Measurements from ENCODE around the gene SEZ6L2. TPM values are rescaled to one million over a fixed set of nuclear protein-coding genes. Genes with fewer than 3 reads are reported as not detected.
"Not testable (repeated sequence)": the region's sequence is repeated elsewhere in the genome, so short reads cannot be mapped to it uniquely, and the experiment has no call there.

Gene SEZ6L2
- under 1 TPM; 0.35 to 0.45 TPM for polyA plus RNA-seq

DNA sequence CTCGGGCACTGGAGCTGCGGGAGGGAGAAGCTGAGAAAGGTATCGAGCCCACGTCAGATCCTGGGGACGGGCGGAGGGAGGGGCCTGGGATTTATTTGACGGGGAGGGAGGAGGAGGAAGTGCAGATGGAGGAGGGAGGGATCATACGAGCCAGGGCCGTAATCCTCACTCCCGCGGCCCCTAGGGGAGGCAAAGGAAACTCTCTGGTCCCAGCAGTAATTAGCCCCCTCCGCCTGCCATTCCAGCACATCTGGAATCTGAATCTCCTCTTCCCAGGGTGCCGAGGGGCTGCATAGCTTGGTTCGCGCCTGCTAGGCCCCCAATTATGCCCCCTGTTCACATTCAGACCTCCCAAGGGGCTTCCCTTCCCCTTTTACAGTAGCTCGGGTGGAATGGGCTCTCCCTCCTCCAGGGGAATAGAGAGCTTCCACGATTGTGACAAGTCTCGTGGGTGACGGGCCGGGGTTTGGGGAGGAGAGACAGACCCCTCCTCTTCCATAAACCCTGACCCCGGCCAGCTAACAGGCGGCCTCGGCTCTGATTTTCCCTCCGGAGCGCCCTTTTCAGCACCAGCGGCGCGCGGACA, at the start of gene SEZ6L2:
TSS of gene SEZ6L2 (minus strand) at position 35 of the 586 bp plus-strand sequence. CDS start 531 bp downstream, outside the sequence.
- Histone ChIP-seq H3K4me3 (ENCODE audit: low read depth in 1 of 2, low read length in 2 of 2) (peak within 1 kb of the TSS; percentile 48 to 51), H3K9me3 (ENCODE audit: control insufficient read depth in 2 of 2, insufficient read depth in 1 of 2, low read depth in 1 of 2, low read length in 1 of 2) (no peaks in the 10 kb centered on the region), H3K4me1 (ENCODE audit: control insufficient read depth in 2 of 2, insufficient read depth in 2 of 2, low read length in 1 of 2) (peaks cover 7% of the 10 kb centered on the region in 2 donors), H3K27ac (ENCODE audit: low read depth in 2 of 2, low read length in 1 of 2) (no peak within 1 kb of the TSS), H3K36me3 (ENCODE audit: control insufficient read depth in 2 of 2, insufficient read depth in 2 of 2, low read length in 1 of 2) (no peaks in the 10 kb centered on the region), H3K27me3 (ENCODE audit: control insufficient read depth in 1 of 2, insufficient read depth in 2 of 2, low read length in 2 of 2) (peaks cover 0 to 8% of the 10 kb centered on the region in 2 donors)
- WGBS, 2 donors, result 0 to 2% methylated on average over 29 of the region's 29 CpGs

DNA sequence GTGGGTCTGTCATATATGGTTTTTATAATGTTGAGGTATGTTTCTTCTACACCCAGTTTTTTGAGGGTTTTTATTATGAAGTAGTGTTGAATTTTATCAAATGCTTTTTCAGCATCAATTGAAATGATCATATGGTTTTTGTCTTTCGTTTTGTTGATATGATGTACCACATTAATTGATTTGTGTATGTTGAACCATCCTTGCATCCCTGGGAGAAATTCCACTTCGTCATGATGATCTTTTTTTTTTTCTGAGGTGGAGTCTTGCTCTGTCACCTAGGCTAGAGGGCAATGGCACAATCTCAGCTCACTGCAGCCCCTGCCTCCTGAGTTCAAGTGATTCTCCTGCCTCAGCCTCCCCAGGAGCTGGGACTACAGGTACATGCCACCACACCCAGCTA, 48.5 kb upstream of the SEZ6L2 start:
- Histone ChIP-seq H3K27me3 (ENCODE audit: control insufficient read depth in 1 of 2, insufficient read depth in 2 of 2, low read length in 2 of 2) (no peaks in the 10 kb centered on the region), H3K27ac (ENCODE audit: low read depth in 2 of 2, low read length in 1 of 2) (no peak overlapping the region), H3K4me3 (ENCODE audit: low read depth in 1 of 2, low read length in 2 of 2) (no peak overlapping the region), H3K4me1 (ENCODE audit: control insufficient read depth in 2 of 2, insufficient read depth in 2 of 2, low read length in 1 of 2) (no peaks in the 10 kb centered on the region), H3K9me3 (ENCODE audit: control insufficient read depth in 2 of 2, insufficient read depth in 1 of 2, low read depth in 1 of 2, low read length in 1 of 2) (no peaks in the 10 kb centered on the region), H3K36me3 (ENCODE audit: control insufficient read depth in 2 of 2, insufficient read depth in 2 of 2, low read length in 1 of 2) (no peaks in the 10 kb centered on the region)
- WGBS, 2 donors, result 81 to 84% methylated on average over 2 of the region's 2 CpGs

DNA sequence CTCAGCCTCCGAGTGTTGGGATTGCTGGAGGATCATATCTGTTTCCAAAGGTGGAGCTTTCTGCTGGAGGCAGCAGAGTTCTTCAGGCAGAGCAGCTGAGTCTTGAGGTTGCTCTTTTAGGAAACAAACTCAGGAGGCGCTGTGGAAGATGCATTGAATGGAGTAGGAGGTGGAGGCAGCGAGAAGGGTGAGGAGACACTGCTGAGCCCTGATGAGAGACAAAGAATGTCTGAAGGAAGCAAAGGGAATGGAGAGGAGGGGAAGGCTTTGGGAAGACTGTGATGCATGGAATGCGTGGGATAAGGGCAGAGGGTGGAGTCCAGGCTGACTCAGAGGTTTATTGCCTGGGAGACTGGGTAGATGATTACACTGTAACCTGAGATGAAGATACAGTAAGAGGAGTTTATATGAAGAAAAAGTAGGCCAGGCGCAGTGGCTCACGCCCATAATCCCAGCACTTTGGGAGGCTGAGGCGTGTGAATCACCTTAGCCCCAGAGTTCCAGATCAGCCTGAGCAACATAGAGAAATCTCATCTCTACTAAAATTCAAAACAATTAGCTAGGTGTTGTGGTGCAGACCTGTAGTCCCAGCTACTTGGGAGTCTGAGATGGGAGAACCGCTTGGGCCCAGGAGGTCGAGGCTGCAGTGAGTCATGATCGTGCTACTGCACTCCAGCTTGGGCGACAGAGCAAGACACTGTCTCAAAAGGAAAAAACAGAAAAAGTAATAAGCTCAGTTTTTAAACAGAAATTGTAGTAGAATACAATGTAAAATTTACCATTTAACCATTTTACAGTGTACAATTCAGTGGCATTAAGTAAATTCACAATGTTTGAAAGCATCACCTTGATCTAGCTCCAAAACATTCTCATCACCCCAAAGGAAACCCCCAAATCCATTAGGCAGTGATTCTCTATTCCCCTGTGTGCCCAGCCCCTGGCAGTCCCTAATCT, 44.8 kb upstream of the SEZ6L2 start:
- WGBS, 2 donors, result 34 to 36% methylated on average over 11 of the region's 11 CpGs
- no peaks in the 10 kb centered on the region for H3K9me3 ChIP-seq (ENCODE audit: control insufficient read depth in 2 of 2, insufficient read depth in 1 of 2, low read depth in 1 of 2, low read length in 1 of 2)
- H3K27ac ChIP-seq (ENCODE audit: low read depth in 2 of 2, low read length in 1 of 2), result peak overlapping the region; percentile 34 to 65
- no peaks in the 10 kb centered on the region for H3K4me1 ChIP-seq (ENCODE audit: control insufficient read depth in 2 of 2, insufficient read depth in 2 of 2, low read length in 1 of 2)
- H3K4me3 ChIP-seq (ENCODE audit: low read depth in 1 of 2, low read length in 2 of 2), result no peak overlapping the region
- H3K27me3 ChIP-seq (ENCODE audit: control insufficient read depth in 1 of 2, insufficient read depth in 2 of 2, low read length in 2 of 2), result no peaks in the 10 kb centered on the region
- H3K36me3 ChIP-seq (ENCODE audit: control insufficient read depth in 2 of 2, insufficient read depth in 2 of 2, low read length in 1 of 2), result no peaks in the 10 kb centered on the region

DNA sequence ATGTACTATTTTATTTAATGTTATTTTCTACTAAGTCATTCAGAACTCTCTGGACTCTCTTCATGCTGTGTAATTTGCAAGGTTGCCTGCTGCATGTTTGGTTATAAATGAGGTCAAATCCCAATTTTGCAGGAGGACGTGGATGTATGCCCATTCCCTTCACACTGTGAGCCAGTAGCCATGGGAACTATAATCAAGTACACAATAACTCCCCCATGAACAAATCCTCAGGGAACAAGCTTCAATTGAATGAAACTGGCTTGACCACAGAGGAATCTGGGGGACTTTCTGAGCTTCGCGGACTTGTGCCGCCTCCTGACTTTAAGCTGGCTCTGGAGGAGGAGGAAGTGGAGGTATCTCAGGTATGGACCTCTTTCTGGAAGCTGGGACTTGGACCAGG, 41.3 kb upstream of the SEZ6L2 start:
- no peaks in the 10 kb centered on the region for H3K36me3 ChIP-seq (ENCODE audit: control insufficient read depth in 2 of 2, insufficient read depth in 2 of 2, low read length in 1 of 2)
- no peaks in the 10 kb centered on the region for H3K27me3 ChIP-seq (ENCODE audit: control insufficient read depth in 1 of 2, insufficient read depth in 2 of 2, low read length in 2 of 2)

DNA sequence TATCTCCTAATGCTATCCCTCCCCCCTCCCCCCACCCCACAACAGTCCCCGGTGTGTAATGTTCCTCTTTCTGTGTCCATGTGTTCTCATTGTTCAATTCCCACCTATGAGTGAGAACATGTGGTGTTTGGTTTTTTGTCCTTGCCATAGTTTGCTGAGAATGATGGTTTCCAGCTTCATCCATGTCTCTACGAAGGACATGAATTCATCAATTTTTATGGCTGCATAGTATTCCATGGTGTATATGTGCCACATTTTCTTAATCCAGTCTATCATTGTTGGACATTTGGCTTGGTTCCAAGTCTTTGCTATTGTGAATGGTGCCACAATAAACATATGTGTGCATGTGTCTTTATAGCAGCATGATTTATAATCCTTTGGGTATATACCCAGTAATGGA, 32.4 kb upstream of the SEZ6L2 start:
- WGBS, 2 donors, result 91 to 97% methylated on average over 2 of the region's 2 CpGs
- not testable (repeated sequence) for H3K4me3 ChIP-seq (ENCODE audit: low read depth in 1 of 2, low read length in 2 of 2); H3K27ac ChIP-seq (ENCODE audit: low read depth in 2 of 2, low read length in 1 of 2); H3K9me3 ChIP-seq (ENCODE audit: control insufficient read depth in 2 of 2, insufficient read depth in 1 of 2, low read depth in 1 of 2, low read length in 1 of 2); H3K4me1 ChIP-seq (ENCODE audit: control insufficient read depth in 2 of 2, insufficient read depth in 2 of 2, low read length in 1 of 2); H3K27me3 ChIP-seq (ENCODE audit: control insufficient read depth in 1 of 2, insufficient read depth in 2 of 2, low read length in 2 of 2); H3K36me3 ChIP-seq (ENCODE audit: control insufficient read depth in 2 of 2, insufficient read depth in 2 of 2, low read length in 1 of 2)

More for the DNA sequence above, 41.3 kb upstream of the SEZ6L2 start:
- Histone ChIP-seq H3K4me3 (ENCODE audit: low read depth in 1 of 2, low read length in 2 of 2) (no peak overlapping the region), H3K4me1 (ENCODE audit: control insufficient read depth in 2 of 2, insufficient read depth in 2 of 2, low read length in 1 of 2) (no peaks in the 10 kb centered on the region), H3K27ac (ENCODE audit: low read depth in 2 of 2, low read length in 1 of 2) (no peak overlapping the region), H3K9me3 (ENCODE audit: control insufficient read depth in 2 of 2, insufficient read depth in 1 of 2, low read depth in 1 of 2, low read length in 1 of 2) (no peaks in the 10 kb centered on the region)
- WGBS, 2 donors, result 35 to 61% methylated on average over 4 of the region's 4 CpGs

DNA sequence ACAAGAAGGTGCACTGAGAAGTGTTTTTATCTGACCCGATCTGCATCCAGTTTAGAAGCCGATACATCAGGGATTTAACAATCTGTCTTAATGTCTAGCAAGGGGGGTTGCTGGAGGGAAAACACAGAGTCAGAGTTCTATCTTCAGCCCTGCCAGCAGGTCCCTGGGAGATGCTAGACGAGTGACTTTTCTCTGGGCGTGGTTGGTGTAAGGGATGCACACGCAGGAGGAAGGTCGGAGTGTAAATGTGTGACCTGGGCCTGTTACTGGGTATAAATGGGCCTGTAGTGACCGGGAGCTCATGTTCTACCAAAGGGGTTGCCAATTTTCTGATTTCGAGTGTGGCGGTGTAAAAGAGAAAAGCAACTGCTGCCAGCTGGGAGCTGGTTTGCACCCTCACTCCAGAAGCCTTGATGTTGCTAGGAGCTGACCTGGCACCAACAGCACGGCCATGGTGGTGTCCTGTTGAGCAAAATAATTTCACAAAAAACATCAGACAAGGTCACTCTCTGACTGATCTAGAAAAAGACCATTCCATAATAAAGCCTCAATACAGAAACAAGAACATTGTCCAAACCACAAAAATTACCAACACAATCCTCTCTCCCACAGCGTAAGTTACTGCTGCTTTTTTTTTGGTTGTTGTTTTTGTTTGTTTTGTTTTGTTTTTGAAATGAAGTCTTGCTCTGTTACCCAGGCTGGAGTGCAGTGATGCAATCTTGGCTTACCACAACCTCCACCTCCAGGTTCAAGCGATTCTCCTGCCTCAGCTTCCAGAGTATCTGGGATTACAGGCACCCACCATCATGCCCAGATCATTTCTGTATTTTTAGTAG, 27.9 kb upstream of the SEZ6L2 start:
- Histone ChIP-seq H3K27me3 (ENCODE audit: control insufficient read depth in 1 of 2, insufficient read depth in 2 of 2, low read length in 2 of 2) (no peaks in the 10 kb centered on the region), H3K9me3 (ENCODE audit: control insufficient read depth in 2 of 2, insufficient read depth in 1 of 2, low read depth in 1 of 2, low read length in 1 of 2) (no peaks in the 10 kb centered on the region), H3K4me3 (ENCODE audit: low read depth in 1 of 2, low read length in 2 of 2) (peak overlapping the region in 1 of 2 donors; percentile 98), H3K4me1 (ENCODE audit: control insufficient read depth in 2 of 2, insufficient read depth in 2 of 2, low read length in 1 of 2) (peaks cover 0 to 6% of the 10 kb centered on the region in 2 donors), H3K36me3 (ENCODE audit: control insufficient read depth in 2 of 2, insufficient read depth in 2 of 2, low read length in 1 of 2) (peaks cover 0 to 3% of the 10 kb centered on the region in 2 donors), H3K27ac (ENCODE audit: low read depth in 2 of 2, low read length in 1 of 2) (peak overlapping the region in 1 of 2 donors; percentile 87)
- 58 to 63% methylated on average over 12 of the region's 12 CpGs for WGBS, 2 donors

GRCh38 chr16:29926711-29927052, 27.3 kb upstream of the SEZ6L2 start:
- 5 to 6% methylated on average over 12 of the region's 12 CpGs for WGBS, 2 donors
- Histone ChIP-seq H3K27me3 (ENCODE audit: control insufficient read depth in 1 of 2, insufficient read depth in 2 of 2, low read length in 2 of 2) (no peaks in the 10 kb centered on the region), H3K27ac (ENCODE audit: low read depth in 2 of 2, low read length in 1 of 2) (peak overlapping the region; percentile 84 to 87), H3K9me3 (ENCODE audit: control insufficient read depth in 2 of 2, insufficient read depth in 1 of 2, low read depth in 1 of 2, low read length in 1 of 2) (no peaks in the 10 kb centered on the region), H3K4me1 (ENCODE audit: control insufficient read depth in 2 of 2, insufficient read depth in 2 of 2, low read length in 1 of 2) (peaks cover 0 to 6% of the 10 kb centered on the region in 2 donors), H3K36me3 (ENCODE audit: control insufficient read depth in 2 of 2, insufficient read depth in 2 of 2, low read length in 1 of 2) (peaks cover 0 to 3% of the 10 kb centered on the region in 2 donors), H3K4me3 (ENCODE audit: low read depth in 1 of 2, low read length in 2 of 2) (peak overlapping the region; percentile 98)

- H3K4me1 ChIP-seq (ENCODE audit: control insufficient read depth in 2 of 2, insufficient read depth in 2 of 2, low read length in 1 of 2), result peaks cover 0 to 6% of the 10 kb centered on the region in 2 donors
- whole genome bisulfite sequencing, 2 donors, result 0 to 1% methylated on average over 66 to 89 of the region's 89 CpGs
- H3K27ac ChIP-seq (ENCODE audit: low read depth in 2 of 2, low read length in 1 of 2), result peak within 1 kb of the TSS; percentile 84 to 87
- H3K27me3 ChIP-seq (ENCODE audit: control insufficient read depth in 1 of 2, insufficient read depth in 2 of 2, low read length in 2 of 2), result no peaks in the 10 kb centered on the region
- peak within 1 kb of the TSS; percentile 98 for H3K4me3 ChIP-seq (ENCODE audit: low read depth in 1 of 2, low read length in 2 of 2)
- H3K36me3 ChIP-seq (ENCODE audit: control insufficient read depth in 2 of 2, insufficient read depth in 2 of 2, low read length in 1 of 2), result peaks cover 4 to 5% of the 10 kb centered on the region in 2 donors
- H3K9me3 ChIP-seq (ENCODE audit: control insufficient read depth in 2 of 2, insufficient read depth in 1 of 2, low read depth in 1 of 2, low read length in 1 of 2), result no peaks in the 10 kb centered on the region
Measured at GRCh38 chr16:29925781-29926710, 26.7 kb upstream of the SEZ6L2 start, which contains the start of gene KCTD13. TSS of gene KCTD13 (minus strand) at chr16:29926226. CDS start at chr16:29926033, 193 bp downstream.
